Measurements from ENCODE around the gene CDH2.

GRCh38 chr18:28110924-28111323 is 66.0 kb downstream of the CDH2 start:
- no peak for TF ChIP-seq CTCF (IDR thresholded peaks at IDR 0.05; ENCODE audit: insufficient read depth, low read length, poor library complexity, severe bottlenecking)
- no peak for TF ChIP-seq EZH2phosphoT487 (conservative IDR thresholded peaks at IDR 0.05; ENCODE audit: low read length)
